MV-4-11 (cell line): ENCODE data around the gene RBM19.
A peak's percentile ranks its signal among the peaks of the same experiment; 100 is the strongest.

Source experiments
- DNase-seq: peaks from one replicate; lab custom pipeline; 2025; lab: John Stamatoyannopoulos, UW

Gene RBM19

GRCh38 chr12:113931517-113931916 lies 34.6 kb downstream of the RBM19 start:
- DNase-seq, result no peak

GRCh38 chr12:113930249-113930648 lies 35.9 kb downstream of the RBM19 start:
- DNase-seq, result no peak

- no peak for DNase-seq
These were observed 36.7 kb downstream of the RBM19 start for GRCh38 chr12:113929312-113929989.

GRCh38 chr12:113926788-113927187 lies 39.3 kb downstream of the RBM19 start:
- no peak for DNase-seq

GRCh38 chr12:113924341-113924740 lies 41.8 kb downstream of the RBM19 start:
- no peak for DNase-seq

- no peak for DNase-seq
These were observed 42.9 kb downstream of the RBM19 start for GRCh38 chr12:113923251-113923650.

GRCh38 chr12:113921430-113921829 lies 44.7 kb downstream of the RBM19 start:
- no peak for DNase-seq

GRCh38 chr12:113919791-113920190 lies 46.3 kb downstream of the RBM19 start:
- DNase-seq, result no peak

- DNase-seq, result no peak
These were observed 47.8 kb downstream of the RBM19 start for GRCh38 chr12:113918306-113918705.

- no peak for DNase-seq
These were observed 48.7 kb downstream of the RBM19 start for GRCh38 chr12:113917393-113917792.

GRCh38 chr12:113914806-113915205 lies 51.3 kb downstream of the RBM19 start:
- DNase-seq, result no peak

GRCh38 chr12:113914176-113914575 lies 51.9 kb downstream of the RBM19 start:
- DNase-seq, result no peak

- peak; percentile 23 for DNase-seq
These were observed 53.3 kb downstream of the RBM19 start for GRCh38 chr12:113912760-113913329.

GRCh38 chr12:113911971-113912759 lies 54.0 kb downstream of the RBM19 start:
- DNase-seq, result no peak

GRCh38 chr12:113910751-113911272 lies 55.3 kb downstream of the RBM19 start:
- DNase-seq, result no peak

- DNase-seq, result no peak
These were observed 56.2 kb downstream of the RBM19 start for GRCh38 chr12:113909776-113910420.

GRCh38 chr12:113908584-113909100 lies 57.5 kb downstream of the RBM19 start:
- no peak for DNase-seq

- DNase-seq, result no peak
These were observed 58.5 kb downstream of the RBM19 start for GRCh38 chr12:113907446-113908180.

- DNase-seq, result no peak
These were observed 59.5 kb downstream of the RBM19 start for GRCh38 chr12:113906411-113907200.

GRCh38 chr12:113905829-113906228 lies 60.3 kb downstream of the RBM19 start:
- no peak for DNase-seq
